Prostate gland (tissue), 2 donors: ENCODE data around the gene GALNT15. TPM values are rescaled to one million over a fixed set of nuclear protein-coding genes. Genes with fewer than 3 reads are reported as not detected.

Experiments
- DNase-seq: peaks from one replicate; pipeline ENCODE4 v3.0.0-alpha.2; 2019; ENCODE audit warnings: low spot score
- H3K27ac ChIP-seq, 2 donors: fragments of 200-600 bp; sonication (generic); 2 replicates each; pipeline ENCODE4 v1.5.1; 2017 to 2019
- H3K27me3 ChIP-seq: fragments of 200-600 bp; sonication (generic); replicated peaks from 2 replicates; pipeline ENCODE4 v1.5.1; 2019; ENCODE audit not compliant: insufficient read depth
- H3K36me3 ChIP-seq, 2 donors: fragments of 200-600 bp; sonication (generic); 1 replicate in 1 of 2; 2 replicates in 1 of 2; pipeline versions ENCODE4 v1.5.1 to v1.8.1; 2017 to 2019
- H3K4me1 ChIP-seq: fragments of 200-600 bp; sonication (generic); replicated peaks from 2 replicates; pipeline ENCODE4 v1.5.1; 2019
- H3K4me3 ChIP-seq, 2 donors: fragments of 200-600 bp; sonication (generic); 2 replicates each; pipeline ENCODE4 v1.5.1; 2017 to 2019
- H3K9me3 ChIP-seq: fragments of 200-600 bp; sonication (generic); 2 replicates; pipeline ENCODE4 v1.5.1; 2017
- CTCF ChIP-seq, 4 experiments: fragments of 200-600 bp in 2 of 4; fragments of 450-650 bp in 2 of 4; sonication (generic) in 2 of 4; IDR thresholded peaks; 1 replicate in 3 of 4; 2 replicates in 1 of 4; pipeline ENCODE4 v1.5.1; 2016 to 2019; ENCODE audit warnings: antibody characterized with exemption in 4 of 4, mild to moderate bottlenecking in 2 of 4, moderate library complexity in 2 of 4
- POLR2A ChIP-seq: fragments of 450-650 bp; IDR thresholded peaks from one replicate; pipeline ENCODE4 v1.6.1; 2016; ENCODE audit warnings: antibody characterized with exemption, mild to moderate bottlenecking
- POLR2AphosphoS5 ChIP-seq: sonication (generic); formaldehyde crosslinking; IDR thresholded peaks from one replicate; pipeline ENCODE4 v1.6.1; 2017; ENCODE audit warnings: antibody characterized with exemption
- WGBS: methylation state at CpG from one replicate; pipeline ENCODE4 v1.1.5; 2018; 5-methylcytosine and 5-hydroxymethylcytosine counted together
- intact Hi-C: fragments of 100-400 bp; cut with DNase I; formaldehyde crosslinking; loops from one replicate; pipeline ENCODE4 v1.14.2; 2022
- total RNA-seq, 2 donors: library from RNA; depleted of rRNA; stranded (reverse); fragments of >200 nt; gene quantifications; one replicate each; pipeline ENCODE4 v1.1.0, GENCODE V29; 2016

GALNT15 gene
- total RNA-seq, 2 donors from 2014 or later: 6.0 to 7.6 TPM

- WGBS: 79% methylated on average over 4 of the region's 4 CpGs
- H3K27ac ChIP-seq: no peak overlapping the region
- no peaks in the 10 kb centered on the region for H3K27me3 ChIP-seq
- intact Hi-C loops: no loop called here
- H3K4me3 ChIP-seq: no peak overlapping the region
- H3K4me1 ChIP-seq: no peaks in the 10 kb centered on the region
- no peak for TF ChIP-seq CTCF (IDR thresholded peaks at IDR 0.05)
- TF ChIP-seq POLR2AphosphoS5: no peak
- TF ChIP-seq POLR2A: no peak
- no peak for DNase-seq
- H3K9me3 ChIP-seq: no peaks in the 10 kb centered on the region
- no peaks in the 10 kb centered on the region for H3K36me3 ChIP-seq
These were observed 23.9 kb downstream of the GALNT15 start for GRCh38 chr3:16198427-16198826.

- Histone ChIP-seq H3K36me3 (no peaks in the 10 kb centered on the region), H3K9me3 (no peaks in the 10 kb centered on the region), H3K4me1 (no peaks in the 10 kb centered on the region), H3K27ac (no peak overlapping the region), H3K4me3 (no peak overlapping the region), H3K27me3 (no peaks in the 10 kb centered on the region)
- WGBS: 80% methylated on average over 2 of the region's 2 CpGs
- no peak for TF ChIP-seq POLR2A
- TF ChIP-seq POLR2AphosphoS5: no peak
- no peak for TF ChIP-seq CTCF (IDR thresholded peaks at IDR 0.05)
- DNase-seq: no peak
- intact Hi-C loops: no loop called here
These were observed 25.3 kb downstream of the GALNT15 start for GRCh38 chr3:16199769-16200168.

- intact Hi-C loops: no loop called here
- Histone ChIP-seq H3K27me3 (no peaks in the 10 kb centered on the region), H3K36me3 (no peaks in the 10 kb centered on the region), H3K9me3 (no peaks in the 10 kb centered on the region), H3K4me3 (no peak overlapping the region), H3K4me1 (no peaks in the 10 kb centered on the region), H3K27ac (no peak overlapping the region)
- WGBS: 97% methylated on average over 8 of the region's 8 CpGs
- TF ChIP-seq POLR2AphosphoS5 (no peak), POLR2A (no peak), CTCF (IDR thresholded peaks at IDR 0.05) (no peak)
- DNase-seq: no peak
These were observed 25.9 kb downstream of the GALNT15 start for GRCh38 chr3:16200411-16200810.

GRCh38 chr3:16203031-16203430, 28.6 kb downstream of the GALNT15 start:
- Histone ChIP-seq H3K27me3 (no peaks in the 10 kb centered on the region), H3K9me3 (no peaks in the 10 kb centered on the region), H3K27ac (no peak overlapping the region), H3K4me1 (no peaks in the 10 kb centered on the region), H3K4me3 (no peak overlapping the region), H3K36me3 (no peaks in the 10 kb centered on the region)
- TF ChIP-seq POLR2A: no peak
- TF ChIP-seq POLR2AphosphoS5: no peak
- TF ChIP-seq CTCF (IDR thresholded peaks at IDR 0.05): no peak
- 55% methylated on average over 4 of the region's 4 CpGs for WGBS
- no peak for DNase-seq
- intact Hi-C loops: no loop called here

- intact Hi-C loops: no loop called here
- no peak for DNase-seq
- WGBS: 53% methylated on average over 6 of the region's 6 CpGs
- no peak overlapping the region for H3K27ac ChIP-seq
- no peaks in the 10 kb centered on the region for H3K36me3 ChIP-seq
- H3K27me3 ChIP-seq: no peaks in the 10 kb centered on the region
- TF ChIP-seq CTCF (IDR thresholded peaks at IDR 0.05) (no peak), POLR2A (no peak)
- H3K4me3 ChIP-seq: no peak overlapping the region
- H3K4me1 ChIP-seq: no peaks in the 10 kb centered on the region
- H3K9me3 ChIP-seq: no peaks in the 10 kb centered on the region
These were observed 29.5 kb downstream of the GALNT15 start for GRCh38 chr3:16203671-16204629.
